GM23248 (cell line): ENCODE data around the gene STK4. TPM values are rescaled to one million over a fixed set of nuclear protein-coding genes. Genes with fewer than 3 reads are reported as not detected.

Source experiments
- DNase-seq: peaks from one replicate; pipeline ENCODE4 v3.0.0-alpha.2; 2015
- H2AFZ ChIP-seq: fragments of 200-600 bp; sonication (generic); 2 replicates; pipeline ENCODE4 v1.6.1; 2016; ENCODE audit warnings: antibody characterized with exemption
- H3F3A ChIP-seq: fragments of 200-600 bp; sonication (generic); 2 replicates; pipeline ENCODE4 v1.6.1; 2016; ENCODE audit warnings: mild to moderate bottlenecking, antibody characterized with exemption, mixed run types; ENCODE audit not compliant: insufficient read depth
- H3K27ac ChIP-seq: fragments of 200-600 bp; sonication (generic); 2 replicates; pipeline ENCODE4 v1.5.1; 2016; ENCODE audit warnings: mild to moderate bottlenecking
- H3K27me3 ChIP-seq: fragments of 200-600 bp; sonication (generic); replicated peaks from 2 replicates; pipeline ENCODE4 v1.6.1; 2016; ENCODE audit warnings: mild to moderate bottlenecking; ENCODE audit not compliant: insufficient read depth
- H3K36me3 ChIP-seq: fragments of 200-600 bp; sonication (generic); 2 replicates; pipeline ENCODE4 v1.6.1; 2016; ENCODE audit warnings: low read depth, mild to moderate bottlenecking
- H3K4me1 ChIP-seq: fragments of 200-600 bp; sonication (generic); 2 replicates; pipeline ENCODE4 v1.6.1; 2016; ENCODE audit warnings: mild to moderate bottlenecking; ENCODE audit not compliant: insufficient read depth
- H3K4me2 ChIP-seq: fragments of 200-600 bp; sonication (generic); one replicate; pipeline ENCODE4 v1.6.1; 2016; ENCODE audit warnings: mild to moderate bottlenecking; ENCODE audit not compliant: unreplicated experiment
- H3K4me3 ChIP-seq: fragments of 200-600 bp; sonication (generic); 2 replicates; pipeline ENCODE4 v1.5.1; 2016; ENCODE audit warnings: mild to moderate bottlenecking
- H3K79me2 ChIP-seq: fragments of 200-600 bp; sonication (generic); 2 replicates; pipeline ENCODE4 v1.6.1; 2016; ENCODE audit warnings: mild to moderate bottlenecking; ENCODE audit not compliant: insufficient read depth
- H3K9ac ChIP-seq: fragments of 200-600 bp; sonication (generic); 2 replicates; pipeline ENCODE4 v1.6.1; 2016; ENCODE audit warnings: mild to moderate bottlenecking
- H3K9me2 ChIP-seq: fragments of 200-600 bp; sonication (generic); 2 replicates; pipeline ENCODE4 v1.6.1; 2016; ENCODE audit warnings: mixed run types, mild to moderate bottlenecking, moderate library complexity; ENCODE audit not compliant: insufficient read depth
- H3K9me3 ChIP-seq: fragments of 200-600 bp; sonication (generic); one replicate; pipeline ENCODE4 v1.6.1; 2017; ENCODE audit warnings: low read depth
- H4K20me1 ChIP-seq: fragments of 200-600 bp; sonication (generic); 2 replicates; pipeline ENCODE4 v1.6.0; 2016; ENCODE audit not compliant: insufficient read depth
- EZH2 ChIP-seq: fragments of 200-600 bp; sonication (generic); IDR thresholded peaks from 2 replicates; pipeline ENCODE4 v1.6.1; 2018; ENCODE audit warnings: antibody characterized with exemption, mild to moderate bottlenecking; ENCODE audit not compliant: insufficient read depth, poor library complexity, severe bottlenecking
- EZH2phosphoT487 ChIP-seq: fragments of 200-600 bp; sonication (generic); IDR thresholded peaks from 2 replicates; pipeline ENCODE4 v1.6.1; 2018; ENCODE audit warnings: antibody characterized with exemption, moderate library complexity, mild to moderate bottlenecking, low read depth; ENCODE audit not compliant: insufficient read depth
- WGBS, 2 experiments: methylation state at CpG; one replicate each; pipeline ENCODE4 v1.1.6; 2015 to 2017; ENCODE audit warnings: low lambda C conversion rate in 2 of 2, low coverage in 1 of 2; ENCODE audit errors: missing lambda C conversion rate in 2 of 2; 5-methylcytosine and 5-hydroxymethylcytosine counted together
- in situ Hi-C: fragments of 300-500 bp; cut with MboI; formaldehyde crosslinking; loops from 2 replicates; pipeline ENCODE4 v1.15.0; 2020
- polyA plus RNA-seq: library from polyadenylated mRNA; unstranded; fragments of >200 nt; fragmentation: Nextera tagmentation; extraction: Ambion mirVana; gene quantifications from 2 replicates; pipeline ENCODE4 v1.2.1, GENCODE V29; 2016
- total RNA-seq: library from RNA; depleted of rRNA; stranded (reverse); fragments of >200 nt; shearing (Covaris generic); gene quantifications from 2 replicates; pipeline ENCODE4 v1.2.3, GENCODE V29; 2014

STK4 gene
- total and polyA plus RNA-seq, 2 experiments from 2014 or later, result 21.9 to 33.4 TPM

DNA sequence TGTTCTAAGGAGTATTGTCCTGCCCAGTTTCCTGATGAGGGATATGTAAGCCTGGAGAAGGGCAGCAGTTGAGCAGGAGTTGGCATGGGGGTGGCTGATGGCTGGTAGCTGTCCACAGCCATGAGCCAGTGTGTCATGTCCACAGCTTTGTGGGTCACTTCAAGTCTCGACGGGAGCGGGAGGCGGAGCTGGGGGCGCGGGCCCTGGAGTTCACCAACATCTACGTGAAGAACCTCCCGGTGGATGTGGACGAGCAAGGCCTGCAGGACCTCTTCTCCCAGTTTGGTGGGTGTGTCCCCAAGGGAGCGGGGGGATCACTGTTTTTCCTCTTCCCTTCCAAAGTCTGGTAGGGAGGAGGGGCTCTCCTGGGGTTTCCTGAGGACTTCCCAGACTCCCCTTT lies 47.6 kb upstream of the STK4 start:
- Histone ChIP-seq H3K9ac (no peak overlapping the region), H3K27ac (no peak overlapping the region), H2AFZ (no peak overlapping the region), H3K4me1 (no peaks in the 10 kb centered on the region), H3K9me2 (no peaks in the 10 kb centered on the region), H3F3A (no peaks in the 10 kb centered on the region), H3K79me2 (no peaks in the 10 kb centered on the region), H3K4me3 (no peak overlapping the region), H3K27me3 (no peaks in the 10 kb centered on the region), H3K4me2 (no peak overlapping the region), H3K36me3 (no peaks in the 10 kb centered on the region), H3K9me3 (no peaks in the 10 kb centered on the region), H4K20me1 (no peaks in the 10 kb centered on the region)
- in situ Hi-C loops, result no loop called here
- no peak for DNase-seq
- TF ChIP-seq EZH2phosphoT487 (no peak), EZH2 (no peak)
- WGBS, 2 experiments, result 90 to 93% methylated on average over 8 to 10 of the region's 10 CpGs

DNA sequence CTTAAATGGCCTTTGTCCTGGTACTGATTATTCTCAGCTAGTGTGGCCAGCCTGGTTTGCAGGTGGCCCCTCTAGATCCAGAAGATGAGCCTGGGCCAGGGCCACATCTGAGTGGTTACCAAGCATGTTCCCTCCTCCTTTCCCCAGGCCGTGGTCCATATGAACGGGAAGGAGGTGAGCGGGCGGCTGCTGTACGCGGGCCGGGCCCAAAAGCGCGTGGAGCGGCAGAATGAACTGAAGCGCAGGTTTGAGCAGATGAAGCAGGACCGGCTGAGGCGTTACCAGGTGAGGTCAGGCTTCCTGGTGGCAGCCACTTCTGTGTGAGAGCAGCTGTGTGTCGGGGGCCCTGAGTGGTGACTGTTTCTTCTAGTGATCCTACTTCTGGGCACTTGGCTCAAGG lies 44.9 kb upstream of the STK4 start:
- no peaks in the 10 kb centered on the region for H3K9me2 ChIP-seq
- 99 to 100% methylated on average over 14 of the region's 14 CpGs for WGBS, 2 experiments

DNA sequence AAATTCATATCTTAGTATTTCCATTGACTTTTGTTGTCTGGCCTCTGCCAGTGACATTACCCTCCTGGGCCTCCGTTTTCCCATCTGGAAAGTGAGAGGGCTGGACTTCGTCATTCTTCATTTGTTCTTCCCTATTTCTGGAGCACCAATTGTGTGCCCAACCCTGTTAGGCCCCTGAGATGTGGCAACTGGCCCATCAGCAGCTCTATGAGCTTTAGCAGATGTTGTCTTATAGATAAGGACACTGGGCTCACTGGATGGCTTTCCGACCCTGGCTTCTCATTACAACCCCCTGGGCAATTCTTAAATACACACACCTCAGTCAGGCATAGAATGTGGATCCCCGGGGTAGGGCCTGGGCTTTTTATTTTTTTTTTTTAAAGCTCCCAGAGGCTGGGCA lies 41.8 kb upstream of the STK4 start:
- Histone ChIP-seq H3K27ac (no peak overlapping the region), H3K79me2 (no peaks in the 10 kb centered on the region), H2AFZ (no peak overlapping the region), H3K9ac (no peak overlapping the region), H3K4me3 (no peak overlapping the region), H3K9me3 (no peaks in the 10 kb centered on the region), H3K9me2 (no peaks in the 10 kb centered on the region), H3K27me3 (no peaks in the 10 kb centered on the region), H3K4me2 (no peak overlapping the region), H3F3A (no peaks in the 10 kb centered on the region), H4K20me1 (no peaks in the 10 kb centered on the region), H3K4me1 (no peaks in the 10 kb centered on the region), H3K36me3 (no peaks in the 10 kb centered on the region)
- WGBS, 2 experiments, result 82 to 83% methylated on average over 4 of the region's 4 CpGs
- in situ Hi-C loops, result no loop called here
- DNase-seq, result no peak
- TF ChIP-seq EZH2 (no peak), EZH2phosphoT487 (no peak)

More for the DNA sequence above, 44.9 kb upstream of the STK4 start:
- DNase-seq, result no peak
- Histone ChIP-seq H3K79me2 (no peaks in the 10 kb centered on the region), H3K36me3 (no peaks in the 10 kb centered on the region), H3K4me3 (no peak overlapping the region), H3K4me1 (no peaks in the 10 kb centered on the region), H2AFZ (no peak overlapping the region), H3K27me3 (no peaks in the 10 kb centered on the region), H3K9ac (no peak overlapping the region), H3K4me2 (no peak overlapping the region), H3K27ac (no peak overlapping the region), H3K9me3 (no peaks in the 10 kb centered on the region), H4K20me1 (no peaks in the 10 kb centered on the region), H3F3A (no peaks in the 10 kb centered on the region)
- TF ChIP-seq EZH2 (no peak), EZH2phosphoT487 (no peak)
- in situ Hi-C loops, result no loop called here

DNA sequence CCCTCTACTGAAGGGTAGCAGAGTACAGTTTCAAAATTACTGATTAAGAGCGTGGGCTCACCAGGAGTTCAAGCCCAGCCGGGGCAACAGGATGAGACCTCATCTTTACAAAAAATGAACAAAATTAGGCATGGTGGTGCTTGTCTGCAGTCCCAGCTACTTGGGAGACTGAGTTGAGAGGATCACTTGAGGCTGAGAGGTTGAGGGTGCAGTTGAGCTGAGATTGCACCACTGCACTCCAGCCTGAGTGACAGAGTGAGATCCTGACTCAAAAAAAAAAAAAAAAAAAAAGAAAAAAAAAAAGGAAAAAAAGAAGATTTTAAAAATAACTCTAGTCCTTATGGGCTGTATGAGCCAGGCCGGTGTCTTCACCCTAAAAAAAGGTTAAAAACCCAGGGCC lies 37.7 kb upstream of the STK4 start:
- Histone ChIP-seq H3K9ac (no peak overlapping the region), H3K79me2 (no peaks in the 10 kb centered on the region), H3K4me1 (no peaks in the 10 kb centered on the region), H3K36me3 (no peaks in the 10 kb centered on the region; the same call in 1 of the 2 replicates), H4K20me1 (no peaks in the 10 kb centered on the region), H3K4me3 (no peak overlapping the region), H3K27me3 (no peaks in the 10 kb centered on the region), H3K4me2 (no peak overlapping the region), H2AFZ (no peak overlapping the region), H3K9me2 (no peaks in the 10 kb centered on the region), H3K9me3 (no peaks in the 10 kb centered on the region), H3F3A (no peaks in the 10 kb centered on the region), H3K27ac (no peak overlapping the region)
- 89% methylated on average over 3 of the region's 3 CpGs for WGBS, 2 experiments
- no peak for DNase-seq
- TF ChIP-seq EZH2, result no peak
- no peak for TF ChIP-seq EZH2phosphoT487
- in situ Hi-C loops, result no loop called here
